DMS153 treated with DMSO at 0.1 percent for 48 hours (cell line): ENCODE measurements around the gene SURF4.
A peak's percentile ranks its signal among the peaks of the same experiment; 100 is the strongest.
"Not testable (repeated sequence)": the region's sequence is repeated elsewhere in the genome, so short reads cannot be mapped to it uniquely, and the experiment has no call there.

Experiments
- DNase-seq: peaks from one replicate; lab custom pipeline; 2025; ENCODE audit not compliant: unreplicated experiment; lab: John Stamatoyannopoulos, UW

SURF4 gene

DNA sequence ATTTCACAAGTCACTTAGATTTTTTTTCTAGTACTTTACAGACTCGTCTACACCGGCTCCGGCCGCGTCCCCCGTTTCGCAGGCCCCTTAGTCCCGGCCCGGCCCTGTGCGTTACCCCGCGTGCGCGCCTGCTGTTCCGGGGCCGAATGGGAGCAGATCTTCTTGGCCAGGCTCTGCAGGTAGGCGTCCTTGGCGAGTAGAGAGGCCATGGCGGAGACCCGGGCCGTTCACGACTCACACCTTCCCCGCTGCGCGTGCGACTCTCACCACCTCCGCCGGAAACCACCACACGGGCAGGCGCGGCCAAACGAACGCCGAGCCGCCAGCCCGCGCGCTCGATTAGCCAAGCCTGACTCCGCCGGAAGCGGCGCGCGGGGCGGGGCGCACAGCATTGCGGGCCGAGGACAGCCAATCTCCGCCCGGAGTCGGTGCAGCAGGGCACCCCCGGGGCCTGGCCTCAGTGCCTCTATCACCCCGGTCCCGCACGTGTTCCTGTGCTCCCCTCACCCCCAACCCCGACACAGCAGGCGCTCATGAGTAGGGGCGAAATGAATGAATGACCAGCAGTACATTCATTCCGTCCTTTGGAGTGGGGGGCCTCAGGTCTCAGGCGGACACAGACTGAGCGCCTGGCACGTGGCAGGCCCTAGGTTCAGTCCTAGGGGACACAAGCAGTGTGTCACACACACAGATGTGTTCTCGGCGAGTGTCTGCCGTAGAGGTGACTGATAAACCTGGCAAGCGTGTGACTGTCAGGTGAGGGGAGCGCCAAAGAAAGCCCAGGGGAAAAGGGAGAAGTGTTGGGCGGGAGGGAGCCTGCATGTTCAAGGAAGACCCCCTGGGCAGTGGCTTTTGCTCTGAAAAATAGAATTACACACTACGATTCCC is 39.7 kb downstream of the SURF4 start, which contains the start of gene SURF6:
Gene SURF6 (minus strand): TSS at position 265 of the 888 bp plus-strand sequence. CDS start 56 bp downstream, at position 209.
- DNase-seq, result peak; percentile 88

DNA sequence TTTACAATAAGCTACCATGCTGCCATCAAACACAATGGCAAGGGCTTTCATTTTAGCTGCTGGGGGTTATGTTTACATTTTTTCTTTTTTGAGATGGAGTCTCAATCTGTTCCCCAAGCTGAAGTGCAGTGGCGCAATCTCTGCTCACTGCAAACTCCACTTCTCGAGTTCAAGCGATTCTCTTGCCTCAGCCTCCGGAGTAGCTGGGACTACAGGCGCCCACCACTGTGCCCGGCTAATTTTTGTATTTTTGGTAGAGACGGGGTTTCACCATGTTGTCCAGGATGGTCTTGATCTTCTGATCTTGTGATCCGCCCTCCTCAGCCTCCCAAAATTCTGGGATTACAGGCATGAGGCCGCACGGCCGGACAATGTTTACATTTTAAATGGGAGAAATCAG is 41.0 kb downstream of the SURF4 start:
- not testable (repeated sequence) for DNase-seq

DNA sequence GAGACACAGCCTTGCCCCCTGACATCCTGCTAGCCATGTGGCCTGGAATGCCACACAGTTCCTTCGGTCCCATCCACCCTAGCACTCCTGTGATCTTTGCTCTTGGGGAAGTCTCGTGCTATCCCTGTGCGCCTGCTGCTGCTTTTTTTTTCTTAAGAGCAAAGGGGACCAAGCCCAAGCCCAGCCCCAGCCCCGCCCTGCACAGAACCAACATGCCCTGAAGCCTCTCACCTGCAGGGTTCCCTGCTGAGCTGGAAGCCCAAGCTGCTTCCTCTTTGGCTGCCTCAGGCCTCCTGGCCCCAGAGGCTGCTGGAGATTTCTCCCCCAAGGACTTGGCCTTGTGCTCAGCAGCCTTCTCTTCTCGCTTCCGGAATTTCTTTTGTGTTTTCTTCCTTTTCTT is 41.7 kb downstream of the SURF4 start:
- DNase-seq, result no peak

DNA sequence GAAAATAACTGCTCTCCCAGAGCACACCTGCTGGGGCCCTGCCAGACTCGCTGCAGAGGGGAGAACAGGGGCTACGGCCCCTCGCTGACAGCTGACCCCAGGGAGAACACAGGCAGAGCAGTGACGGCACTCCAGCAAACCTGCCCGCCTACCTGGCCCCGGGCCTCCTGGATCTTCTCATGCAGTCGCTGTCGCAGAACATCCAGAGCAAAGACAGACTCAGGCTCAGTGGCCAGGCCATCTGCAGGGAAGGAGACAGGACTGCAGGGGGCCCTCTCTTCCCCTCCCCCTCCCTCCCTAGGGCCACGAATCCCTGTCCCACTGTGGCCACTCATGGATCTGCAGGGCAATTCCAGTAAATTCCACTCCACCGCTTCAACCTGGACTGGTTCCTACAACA is 42.3 kb downstream of the SURF4 start:
- no peak for DNase-seq

DNA sequence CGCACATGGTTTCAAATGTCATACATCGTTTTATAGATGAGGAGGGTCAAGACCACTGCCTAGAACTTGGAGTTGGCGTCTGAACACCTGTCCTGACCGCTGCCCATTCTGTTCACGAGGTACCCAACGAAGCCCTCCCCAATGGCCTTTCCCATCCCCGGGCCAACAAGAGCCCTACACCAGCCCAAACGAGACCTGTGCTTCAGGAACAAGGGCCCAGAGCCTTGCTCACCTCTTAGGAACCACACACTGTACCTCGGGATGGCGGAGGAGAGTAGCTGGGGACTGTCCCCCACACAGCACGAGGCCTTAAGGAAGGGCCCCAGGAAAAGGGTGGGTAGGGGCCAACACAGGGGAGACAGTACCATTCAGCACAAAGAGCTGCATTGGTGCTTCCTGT is 42.8 kb downstream of the SURF4 start:
- no peak for DNase-seq

DNA sequence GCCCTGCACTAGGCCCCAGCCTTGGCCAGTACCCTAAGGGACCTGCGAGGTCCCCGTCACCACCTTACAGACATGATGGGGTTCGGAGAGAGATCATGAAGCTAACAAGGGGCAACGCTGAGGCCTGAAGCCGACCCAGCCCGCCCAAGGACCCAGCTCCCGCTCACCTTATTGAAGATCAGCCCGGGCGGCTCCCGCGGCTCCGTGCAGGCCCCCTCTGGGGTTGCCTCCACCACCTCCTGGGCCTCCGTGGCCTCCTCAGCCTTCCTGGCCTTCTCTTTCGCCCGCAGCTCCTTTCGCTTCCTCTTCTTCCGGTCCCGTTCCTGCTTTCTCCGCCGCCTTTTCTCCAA is 43.5 kb downstream of the SURF4 start:
- no peak for DNase-seq

DNA sequence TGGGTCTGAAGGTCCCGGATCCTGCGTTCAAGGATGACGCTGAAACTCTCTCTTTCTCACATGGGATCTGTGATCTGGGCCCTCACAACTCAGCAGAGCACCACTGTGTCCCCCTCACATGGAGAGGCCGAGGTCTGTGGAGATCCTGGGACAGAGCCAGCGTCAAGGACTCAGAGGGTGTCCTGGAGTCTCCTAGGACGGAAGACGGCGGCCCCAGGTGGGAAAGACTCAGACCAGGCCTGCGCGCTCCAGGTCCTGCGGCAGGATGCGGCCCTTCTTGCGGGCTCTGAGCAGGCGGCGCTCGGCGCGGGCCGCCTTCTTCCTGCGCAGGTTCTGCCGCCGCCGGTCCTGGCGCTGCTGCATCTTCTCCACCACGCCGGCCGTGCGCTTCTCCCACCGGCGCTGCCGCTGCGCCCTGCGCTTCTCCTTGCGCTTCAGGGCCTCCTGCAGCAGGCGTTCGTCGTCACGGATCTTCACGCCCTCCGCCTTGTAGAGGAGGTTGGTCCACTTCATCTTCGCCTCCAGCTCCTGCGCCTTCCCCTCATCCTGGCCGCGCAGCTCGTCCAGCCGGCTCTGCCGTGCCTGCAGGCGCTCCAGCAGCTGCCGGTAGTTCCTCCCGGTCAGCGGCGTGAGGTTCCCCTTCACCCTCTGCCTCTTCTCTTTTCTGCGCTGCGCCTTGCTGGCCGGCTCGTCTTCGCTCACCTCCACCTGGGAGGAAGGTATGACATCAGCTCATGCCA is 44.0 kb downstream of the SURF4 start:
- no peak for DNase-seq

DNA sequence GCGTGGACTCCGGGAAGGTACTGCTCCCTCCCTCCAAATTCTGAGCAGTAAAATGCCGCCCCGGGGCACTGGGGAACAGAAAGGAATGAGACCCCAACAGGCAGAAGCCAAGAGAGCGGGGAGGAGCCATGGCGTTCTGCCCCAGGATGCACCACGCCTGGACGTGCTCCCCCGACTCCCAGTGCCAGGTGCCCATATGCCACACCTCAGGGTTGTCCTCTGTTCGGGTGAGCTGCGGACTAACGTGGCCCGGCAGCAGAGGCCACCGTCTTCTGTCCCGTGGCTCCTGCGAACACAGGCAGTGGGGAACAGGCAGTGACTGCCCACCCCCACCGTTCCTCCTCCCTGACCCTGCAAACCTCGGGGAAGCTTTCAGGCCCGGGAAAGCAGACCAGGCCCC is 44.6 kb downstream of the SURF4 start:
- no peak for DNase-seq

DNA sequence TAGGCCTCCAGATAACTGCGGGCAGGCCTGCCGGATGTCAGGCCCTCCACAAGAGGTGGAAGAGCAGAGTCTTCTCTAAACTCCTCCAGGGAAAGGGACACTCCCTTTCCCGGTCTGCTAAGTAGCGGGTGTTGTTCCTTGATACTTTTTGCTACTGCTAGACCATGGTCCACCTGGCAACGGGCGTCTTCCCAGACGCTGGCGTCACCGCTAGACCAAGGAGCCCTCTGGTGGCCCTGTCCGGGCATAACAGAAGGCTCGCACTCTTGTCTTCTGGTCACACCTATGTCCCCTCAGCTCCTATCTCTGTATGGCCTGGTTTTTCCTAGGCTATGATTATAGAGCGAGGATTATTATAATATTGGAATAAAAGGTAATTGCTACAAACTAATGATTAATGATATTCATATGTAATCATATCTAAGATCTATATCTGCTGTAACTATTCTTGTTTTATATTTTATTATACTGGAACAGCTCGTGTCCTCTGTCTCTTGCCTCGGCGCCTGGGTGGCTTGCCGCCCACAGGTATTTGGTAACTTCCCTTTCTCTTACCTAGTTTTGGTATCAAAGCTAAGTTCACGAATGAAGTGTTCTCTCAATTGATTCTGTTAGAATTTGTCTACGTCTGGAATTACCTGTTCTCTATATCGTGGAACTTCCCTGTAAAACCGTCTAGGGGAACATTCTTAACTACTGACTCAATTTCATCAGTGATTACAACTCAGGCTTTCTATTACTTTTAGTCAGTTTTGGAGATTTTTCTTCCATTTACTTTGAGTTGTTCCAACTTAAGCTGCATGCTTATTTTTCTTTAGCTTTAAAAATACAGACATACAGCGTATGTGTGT is 46.3 kb downstream of the SURF4 start:
- not testable (repeated sequence) for DNase-seq

DNA sequence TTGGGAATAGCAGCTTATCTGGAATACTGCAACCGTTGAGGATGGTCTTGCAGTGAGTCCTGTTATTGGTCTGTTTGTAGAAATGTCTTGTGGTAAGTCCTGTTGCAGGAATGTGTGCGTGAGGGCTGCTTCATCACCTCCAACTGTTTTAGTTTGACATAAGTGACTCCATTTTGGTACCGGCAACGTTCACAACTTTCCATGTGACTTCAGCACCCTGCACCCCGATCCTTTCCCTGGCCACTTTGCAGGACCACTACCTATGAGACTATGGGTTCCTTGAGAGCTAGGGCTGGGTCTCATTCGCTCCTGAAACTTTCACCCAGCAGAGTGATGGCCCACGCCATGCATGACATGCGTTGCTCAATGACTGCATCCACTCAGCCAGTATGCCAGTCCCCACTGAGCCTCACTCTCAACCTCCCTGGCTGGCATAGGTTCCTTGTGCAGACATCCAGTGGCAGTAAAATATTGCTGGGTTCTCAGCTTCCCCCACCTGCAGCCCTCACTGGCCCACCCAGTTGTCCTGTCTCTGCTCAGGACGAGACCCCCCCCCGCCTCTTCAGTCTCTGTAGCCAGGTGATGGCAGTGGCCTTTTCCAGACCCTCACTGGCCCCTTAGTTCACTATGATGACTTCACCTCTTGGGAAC is 47.9 kb downstream of the SURF4 start:
- DNase-seq, result no peak

DNA sequence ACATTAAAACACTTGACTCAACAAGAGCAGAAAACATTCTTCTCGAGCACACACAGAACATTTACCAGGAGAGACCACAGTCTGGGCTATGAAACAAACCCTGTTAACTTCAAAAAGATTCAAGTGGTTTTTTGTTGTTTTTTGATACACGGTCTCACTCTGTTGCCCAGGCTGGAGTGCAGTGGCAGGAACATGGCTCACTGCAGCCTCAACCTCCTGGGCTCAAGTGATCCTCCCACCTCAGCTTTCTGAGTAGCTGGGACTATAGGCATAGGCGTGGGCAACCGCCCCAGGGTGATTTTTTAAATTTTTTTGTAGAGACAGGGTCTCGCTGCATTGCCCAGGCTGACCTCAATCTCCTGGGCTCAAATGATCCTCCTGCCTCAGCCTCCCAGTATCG is 48.8 kb downstream of the SURF4 start:
- not testable (repeated sequence) for DNase-seq

DNA sequence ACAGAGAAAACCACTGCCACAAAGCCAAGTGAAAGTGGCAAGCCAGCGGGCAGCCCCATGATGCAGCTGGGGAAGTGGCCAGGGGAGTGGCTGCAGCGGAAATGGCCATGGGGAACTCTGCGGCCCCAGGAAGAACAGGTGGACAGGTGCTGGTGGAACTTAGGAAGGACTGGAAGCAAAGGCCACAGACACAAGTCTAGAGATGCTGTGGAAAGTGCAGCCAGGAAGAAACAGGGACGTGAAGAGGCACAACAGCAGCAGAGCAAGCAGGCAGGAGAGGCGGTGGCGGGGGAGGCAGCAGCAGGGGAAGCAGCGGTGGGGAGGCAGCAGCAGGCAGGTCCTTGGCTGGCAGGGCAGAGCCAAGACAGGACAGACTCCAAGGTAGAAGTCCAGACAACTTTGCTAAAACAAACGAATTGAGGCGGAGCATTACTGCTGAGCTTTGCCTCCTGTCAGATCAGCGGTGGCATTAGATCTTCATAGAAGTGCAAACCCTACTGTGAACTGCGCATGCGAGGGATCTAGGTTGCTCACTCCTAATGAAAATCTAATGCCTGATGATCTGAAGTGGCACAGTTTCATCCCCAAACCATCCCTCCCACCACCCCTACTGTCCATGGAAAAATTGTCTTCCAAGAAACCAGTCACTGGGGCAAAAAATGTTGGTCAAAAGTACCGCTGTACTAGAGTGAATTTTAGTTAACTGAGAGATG is 51.7 kb downstream of the SURF4 start:
- no peak for DNase-seq

DNA sequence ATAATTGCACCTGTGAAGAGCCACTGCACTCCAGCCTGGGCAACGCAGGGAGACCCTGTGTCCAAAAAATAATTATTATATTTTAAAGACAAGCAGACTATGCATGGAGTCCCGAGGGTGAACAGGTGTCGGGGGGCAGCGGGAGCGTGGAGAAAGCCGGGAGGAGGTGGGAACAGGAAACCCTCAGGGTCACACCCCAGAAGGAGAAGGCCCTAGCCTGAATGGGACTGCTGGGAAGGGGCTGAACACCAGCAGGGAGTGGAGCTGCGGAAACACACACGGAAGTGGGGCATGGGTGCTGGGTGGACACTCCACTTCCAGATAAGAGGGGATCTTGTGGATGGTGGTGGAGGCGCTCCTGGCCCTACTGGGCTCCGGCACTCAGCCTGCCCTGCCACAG is 52.6 kb downstream of the SURF4 start:
- DNase-seq, result no peak

DNA sequence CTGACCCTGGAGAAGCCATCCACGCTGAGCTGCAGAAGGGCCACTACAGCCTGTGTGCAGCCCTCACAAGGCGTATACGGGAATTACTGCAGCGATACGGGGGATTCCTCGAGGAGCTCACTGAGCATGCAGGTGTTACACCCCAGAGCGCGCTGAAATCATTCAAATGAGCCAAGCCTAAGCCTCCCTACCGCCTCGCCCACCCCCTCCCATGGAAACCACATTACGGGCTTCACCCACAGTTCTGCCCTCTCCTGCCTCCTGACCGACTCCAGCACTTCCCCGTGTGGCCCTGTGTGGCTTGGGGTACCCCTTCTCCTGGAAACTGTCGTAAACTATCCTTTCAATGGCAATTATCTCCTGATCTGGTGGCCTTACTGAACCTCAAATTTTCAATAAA is 53.2 kb downstream of the SURF4 start:
- no peak for DNase-seq

DNA sequence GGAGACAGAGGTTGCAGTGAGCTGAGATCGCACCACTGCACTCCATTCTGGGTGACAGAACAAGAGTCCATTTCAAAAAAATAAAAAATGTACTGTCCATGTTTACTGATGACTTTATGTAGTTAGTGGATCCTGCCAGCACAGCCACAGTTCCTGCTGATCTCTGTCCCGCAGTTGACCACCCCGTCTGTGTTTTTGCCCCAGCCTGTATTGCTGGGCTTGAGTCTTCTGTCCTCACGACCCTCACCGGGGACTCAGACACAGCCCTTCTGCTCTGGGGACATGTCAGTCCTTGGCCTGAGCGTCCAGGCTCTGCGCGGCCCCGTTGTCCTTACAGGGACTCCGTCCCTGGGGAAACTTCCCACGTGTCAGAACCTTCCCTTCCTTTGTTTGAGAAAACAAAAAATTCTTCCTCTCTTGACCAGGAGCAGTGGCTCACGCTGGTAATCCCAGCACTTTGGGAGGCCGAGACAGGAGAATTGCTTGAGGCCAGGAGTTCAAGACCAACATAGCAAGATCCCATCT is 54.4 kb downstream of the SURF4 start:
- no peak for DNase-seq

DNA sequence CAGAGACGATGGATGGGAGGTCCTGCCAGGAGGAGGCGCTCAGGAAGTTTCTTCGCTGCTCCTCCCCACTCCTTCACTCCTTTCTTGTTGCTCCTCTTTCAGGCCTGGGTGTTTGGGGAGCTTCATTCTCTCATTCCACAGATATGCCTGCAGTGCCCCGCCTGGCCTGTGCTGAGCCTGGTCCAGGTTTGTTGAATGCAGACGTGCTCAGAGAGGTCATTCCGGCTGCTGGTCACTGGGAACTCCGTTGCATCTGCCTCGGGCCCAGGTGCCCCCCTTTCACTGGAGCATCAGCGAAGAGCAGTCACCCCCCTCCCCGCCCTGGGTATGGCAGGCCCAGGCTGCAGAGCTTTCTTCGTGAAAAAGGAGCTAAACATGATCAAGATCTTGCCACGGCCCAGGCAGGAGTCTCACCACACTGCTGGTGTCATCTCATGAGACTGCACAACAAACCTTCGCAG is 55.4 kb downstream of the SURF4 start:
- DNase-seq, result no peak

DNA sequence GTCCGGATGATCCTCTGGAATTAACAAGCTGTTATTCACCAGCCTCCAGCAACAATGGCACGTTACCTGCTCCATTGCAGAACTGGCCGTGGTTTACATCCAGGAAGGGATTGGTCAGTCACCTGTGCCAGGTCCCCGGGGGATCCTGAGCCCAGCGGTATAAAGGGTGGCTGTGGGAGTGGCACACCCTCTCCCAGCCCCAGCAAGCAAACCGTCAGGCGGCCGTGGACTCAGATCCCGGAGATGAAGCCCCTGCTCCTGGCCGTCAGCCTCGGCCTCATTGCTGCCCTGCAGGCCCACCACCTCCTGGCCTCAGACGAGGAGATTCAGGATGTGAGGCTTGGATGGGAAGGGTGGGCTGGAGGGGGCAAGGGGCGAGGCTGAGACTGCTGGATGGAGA is 58.3 kb downstream of the SURF4 start:
- not testable (repeated sequence) for DNase-seq

DNA sequence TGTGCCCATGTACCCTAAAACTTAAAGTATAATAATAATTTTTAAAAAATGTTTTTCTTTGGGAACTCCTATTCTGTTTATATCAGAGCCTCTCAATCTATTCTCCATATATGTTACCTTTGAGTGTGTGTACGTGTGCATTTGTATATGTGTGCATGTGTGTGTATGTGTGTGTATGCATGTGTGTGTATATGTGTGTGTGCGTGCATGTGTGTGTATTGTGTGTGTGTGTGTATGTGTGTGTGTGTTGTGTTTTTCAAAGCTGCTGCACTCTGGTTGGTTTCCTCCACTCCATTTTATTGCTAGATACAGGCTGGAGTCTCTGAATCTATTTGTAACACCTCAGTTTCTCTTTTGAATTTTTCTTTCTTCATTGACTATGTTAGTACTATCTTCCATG is 59.9 kb downstream of the SURF4 start:
- DNase-seq, result no peak
